Pulmonary artery endothelial cell (primary cell): Measurements from ENCODE around the gene LIMS4. TPM values are rescaled to one million over a fixed set of nuclear protein-coding genes. Genes with fewer than 3 reads are reported as not detected.
"Not testable (repeated sequence)": the region's sequence is repeated elsewhere in the genome, so short reads cannot be mapped to it uniquely, and the experiment has no call there.

ENCODE experiments used
- DNase-seq: peaks from one replicate; pipeline ENCODE4 v3.0.0-alpha.2; 2011; ENCODE audit warnings: low read depth, low spot score
- total RNA-seq: library from RNA; depleted of rRNA; stranded (reverse); fragments of >200 nt; gene quantifications from 2 replicates; pipeline ENCODE4 v1.2.3, GENCODE V29; 2014

Gene LIMS4
- total RNA-seq, 1 donor from 2014 or later: 11.1 TPM

DNA sequence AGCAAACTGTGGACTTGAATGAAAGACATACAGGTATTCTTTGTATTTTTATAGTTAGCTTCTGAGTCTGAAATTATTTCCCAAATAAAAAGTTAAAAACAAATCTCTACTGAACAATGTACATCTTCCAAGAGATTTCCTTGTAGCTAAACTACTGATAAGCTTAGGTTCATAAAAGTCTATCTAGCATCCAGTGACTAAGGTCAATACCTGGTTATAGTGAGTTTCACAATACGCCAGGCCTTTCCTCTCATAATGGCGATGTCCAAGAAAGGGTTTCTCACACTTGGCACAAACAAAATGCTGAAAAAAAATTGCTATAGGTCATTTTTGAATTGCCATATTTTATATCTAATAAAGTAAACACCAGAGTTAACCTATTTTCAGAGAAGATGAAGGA is 21.7 kb downstream of the LIMS4 start:
- not testable (repeated sequence) for DNase-seq

- not testable (repeated sequence) for DNase-seq
These were observed 23.3 kb downstream of the LIMS4 start for GRCh38 chr2:110449127-110449947.

GRCh38 chr2:110446644-110447043 is 26.0 kb downstream of the LIMS4 start:
- not testable (repeated sequence) for DNase-seq

GRCh38 chr2:110443305-110444005 is 29.2 kb downstream of the LIMS4 start:
- not testable (repeated sequence) for DNase-seq

- not testable (repeated sequence) for DNase-seq
These were observed 30.7 kb downstream of the LIMS4 start for GRCh38 chr2:110441905-110442304.

DNA sequence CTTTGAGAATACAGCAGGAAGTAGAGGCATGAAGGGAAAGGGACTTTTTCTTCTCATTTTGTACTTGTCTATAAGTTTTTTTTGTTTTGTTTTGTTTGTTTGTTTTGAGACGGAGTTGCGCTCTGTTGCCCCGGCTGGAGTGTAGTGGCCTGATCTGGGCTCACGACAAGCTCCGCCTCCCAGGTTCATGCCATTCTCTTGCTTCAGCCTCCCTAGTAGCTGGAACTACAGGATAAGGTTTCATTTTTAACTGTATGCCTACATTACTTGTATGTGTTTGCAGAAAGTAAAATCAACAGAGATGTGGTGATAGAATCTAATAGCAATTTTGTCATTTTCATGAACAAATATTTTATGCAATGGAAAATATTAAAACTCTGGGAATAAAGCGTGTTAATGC is 38.1 kb downstream of the LIMS4 start:
- not testable (repeated sequence) for DNase-seq

DNA sequence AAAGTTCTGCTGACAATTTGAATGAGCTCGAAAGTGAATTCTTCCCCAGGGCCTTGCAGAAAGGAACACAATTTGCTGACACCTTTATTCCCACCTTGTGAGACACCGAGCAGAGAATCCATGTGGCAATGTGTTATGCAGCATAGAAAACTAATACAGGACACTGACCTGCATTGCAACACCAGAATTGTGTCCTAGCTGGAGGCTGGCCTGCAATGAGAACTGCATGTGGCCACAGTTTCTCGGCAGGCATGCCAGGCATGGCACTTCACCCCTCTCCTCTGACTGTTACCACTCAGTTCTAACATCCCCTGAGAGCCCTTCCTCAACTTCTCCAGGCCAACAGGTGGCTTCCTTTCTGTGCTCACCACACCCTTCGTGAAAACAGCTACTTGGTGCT is 46.9 kb downstream of the LIMS4 start:
- DNase-seq: not testable (repeated sequence)

- not testable (repeated sequence) for DNase-seq
These were observed 48.2 kb downstream of the LIMS4 start for GRCh38 chr2:110424421-110424820.

DNA sequence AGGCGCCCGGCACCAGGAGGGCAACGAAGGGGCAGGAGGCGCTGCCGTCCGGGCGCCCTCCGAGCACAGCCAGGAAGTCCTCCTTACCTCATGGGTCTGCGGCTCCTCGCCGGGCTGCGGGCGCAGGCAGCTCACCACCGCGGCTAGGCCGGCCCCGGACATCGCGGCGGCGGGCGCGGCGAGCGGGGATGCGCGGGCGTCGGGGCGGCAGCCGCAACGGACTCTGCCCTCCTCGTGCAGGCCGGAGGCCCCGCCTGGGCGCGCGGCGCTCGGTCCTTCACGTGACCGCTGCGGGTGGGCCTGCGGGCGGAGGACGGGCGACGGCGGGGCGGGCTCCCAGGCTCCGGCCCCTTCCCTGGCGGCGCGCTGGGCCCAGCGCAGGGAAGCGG is 49.0 kb downstream of the LIMS4 start:
- DNase-seq: not testable (repeated sequence)

GRCh38 chr2:110422852-110423573 is 49.6 kb downstream of the LIMS4 start:
- DNase-seq: not testable (repeated sequence)

GRCh38 chr2:110420641-110421354 is 51.8 kb downstream of the LIMS4 start:
- DNase-seq: not testable (repeated sequence)

DNA sequence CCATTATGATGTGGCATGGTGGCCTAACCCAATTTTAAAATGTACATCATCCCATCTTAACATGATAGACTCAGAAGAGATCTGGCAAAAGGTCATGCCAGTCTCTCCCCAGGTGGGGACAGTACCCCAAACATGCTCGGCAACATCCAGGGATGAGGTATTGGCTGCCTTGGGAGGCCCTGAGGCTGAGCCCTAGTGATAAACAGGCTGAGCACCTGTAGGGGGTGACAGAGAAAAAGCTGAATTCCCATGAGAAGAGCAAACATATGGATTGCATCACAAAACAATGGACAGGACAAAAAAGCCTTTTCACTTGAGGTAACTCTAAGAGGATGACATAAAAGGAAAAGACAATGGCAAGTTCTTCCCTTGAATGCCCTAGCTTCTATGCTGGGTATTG is 65.5 kb downstream of the LIMS4 start:
- DNase-seq: not testable (repeated sequence)

DNA sequence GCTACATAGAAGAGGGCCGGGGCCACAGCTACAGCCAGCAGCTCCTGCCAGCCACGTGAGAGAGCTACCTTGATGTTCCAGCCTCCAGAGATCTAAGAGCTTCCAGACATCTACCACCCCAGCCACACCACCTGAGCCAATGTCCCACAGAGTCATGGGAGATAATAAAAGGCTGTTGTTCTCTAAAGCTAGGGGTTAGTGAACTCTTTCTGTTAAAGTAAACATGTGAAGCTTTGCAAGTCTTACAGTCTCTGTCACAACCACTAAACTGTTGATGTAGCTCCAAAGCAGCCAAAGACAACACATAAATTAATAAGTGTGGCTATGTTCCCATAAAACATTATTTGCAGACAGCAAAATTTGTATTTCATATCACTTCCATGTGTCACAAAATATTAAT is 67.6 kb downstream of the LIMS4 start:
- DNase-seq: not testable (repeated sequence)

DNA sequence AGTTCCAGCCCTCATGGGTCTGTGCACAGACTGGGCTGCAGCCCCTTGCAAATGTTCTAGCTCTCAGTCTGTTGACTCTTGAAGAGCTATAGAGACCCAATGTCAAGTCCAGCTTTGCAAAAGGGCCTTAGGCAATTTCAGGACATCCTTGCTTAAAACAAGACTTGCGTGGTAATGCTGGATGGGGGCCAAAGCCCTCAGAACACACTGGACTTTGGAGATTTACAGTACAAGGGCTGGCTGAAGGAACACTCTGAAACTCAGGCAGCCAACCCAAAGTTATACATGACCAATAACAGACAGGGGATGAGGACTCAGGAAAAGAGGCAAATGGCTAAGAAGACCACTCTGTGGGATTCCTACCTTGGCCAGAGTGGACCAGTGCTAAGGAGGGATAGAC is 68.4 kb downstream of the LIMS4 start:
- not testable (repeated sequence) for DNase-seq

- DNase-seq: not testable (repeated sequence)
These were observed 71.5 kb downstream of the LIMS4 start for GRCh38 chr2:110401001-110401618.

- DNase-seq: not testable (repeated sequence)
These were observed 73.2 kb downstream of the LIMS4 start for GRCh38 chr2:110399378-110399777.

- DNase-seq: not testable (repeated sequence)
These were observed 76.6 kb downstream of the LIMS4 start for GRCh38 chr2:110395990-110396389.
